ENCODE data around the gene AGAP3.

Gene AGAP3

GRCh38 chr7:151123158-151123821 is 37.0 kb downstream of the AGAP3 start:
- DNase-seq (ENCODE audit: low read depth) = no peak

- DNase-seq (ENCODE audit: low read depth) = peak; percentile 64
Observed at GRCh38 chr7:151123822-151124464, 37.7 kb downstream of the AGAP3 start.

GRCh38 chr7:151124481-151124880 is 38.2 kb downstream of the AGAP3 start:
- DNase-seq (ENCODE audit: low read depth) = no peak

GRCh38 chr7:151124899-151125399 is 38.7 kb downstream of the AGAP3 start:
- DNase-seq (ENCODE audit: low read depth) = no peak

GRCh38 chr7:151125470-151125845 is 39.2 kb downstream of the AGAP3 start:
- DNase-seq (ENCODE audit: low read depth) = no peak

GRCh38 chr7:151125846-151126481 is 39.7 kb downstream of the AGAP3 start:
- DNase-seq (ENCODE audit: low read depth) = peak; percentile 6

- DNase-seq (ENCODE audit: low read depth) = no peak
Observed at GRCh38 chr7:151126491-151127137, 40.3 kb downstream of the AGAP3 start.

- no peak for DNase-seq (ENCODE audit: low read depth)
Observed at GRCh38 chr7:151128144-151128543, 41.9 kb downstream of the AGAP3 start.

- no peak for DNase-seq (ENCODE audit: low read depth)
Observed at GRCh38 chr7:151128716-151129115, 42.4 kb downstream of the AGAP3 start.

GRCh38 chr7:151129117-151129959 is 43.1 kb downstream of the AGAP3 start:
- no peak for DNase-seq (ENCODE audit: low read depth)

- no peak for DNase-seq (ENCODE audit: low read depth)
Observed at GRCh38 chr7:151129960-151130591, 43.8 kb downstream of the AGAP3 start.

- DNase-seq (ENCODE audit: low read depth) = no peak
Observed at GRCh38 chr7:151130741-151131157, 44.5 kb downstream of the AGAP3 start.

GRCh38 chr7:151131224-151131591 is 44.9 kb downstream of the AGAP3 start:
- DNase-seq (ENCODE audit: low read depth) = no peak

GRCh38 chr7:151131592-151132293 is 45.5 kb downstream of the AGAP3 start:
- no peak for DNase-seq (ENCODE audit: low read depth)

- no peak for DNase-seq (ENCODE audit: low read depth)
Observed at GRCh38 chr7:151132461-151133205, 46.4 kb downstream of the AGAP3 start.

GRCh38 chr7:151133266-151133985 is 47.2 kb downstream of the AGAP3 start:
- DNase-seq (ENCODE audit: low read depth) = no peak

- no peak for DNase-seq (ENCODE audit: low read depth)
Observed at GRCh38 chr7:151133986-151134742, 47.9 kb downstream of the AGAP3 start.

GRCh38 chr7:151134743-151135524 is 48.7 kb downstream of the AGAP3 start:
- no peak for DNase-seq (ENCODE audit: low read depth)
